Measurements from ENCODE around the gene UGT1A8.

Gene UGT1A8

DNA sequence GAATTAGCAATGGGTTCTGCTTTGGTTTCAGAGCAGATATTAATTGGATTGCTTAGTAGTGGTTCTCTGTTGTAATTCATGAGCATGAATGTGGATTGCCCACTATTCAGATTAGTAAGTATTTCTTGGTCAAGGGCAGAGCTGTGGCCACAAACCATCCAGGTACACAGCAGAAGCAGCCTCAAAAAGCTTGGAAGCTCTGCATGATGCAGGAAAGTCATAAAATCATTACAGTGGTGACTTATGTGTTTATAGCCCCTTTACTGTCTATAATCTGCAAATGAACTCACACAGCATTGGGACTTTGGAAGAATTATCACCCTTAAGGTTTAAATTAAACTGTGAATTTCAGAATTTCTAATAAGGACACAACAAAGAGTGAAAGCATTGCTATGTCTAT, 140.7 kb downstream of the UGT1A8 start:
- Histone ChIP-seq H3K9me3 (ENCODE audit: insufficient read depth, low read length) (no peaks in the 10 kb centered on the region), H3K4me1 (ENCODE audit: low read length) (no peaks in the 10 kb centered on the region), H3K4me2 (ENCODE audit: low read length) (no peak overlapping the region), H3K79me2 (ENCODE audit: low read length) (no peaks in the 10 kb centered on the region), H3K36me3 (replicated peaks; ENCODE audit: low read depth, low read length) (no peaks in the 10 kb centered on the region), H3K4me3 (ENCODE audit: low read length) (no peak overlapping the region), H3K27me3 (ENCODE audit: low read depth, low read length) (no peaks in the 10 kb centered on the region), H4K20me1 (ENCODE audit: insufficient read depth, low read length) (no peaks in the 10 kb centered on the region), H3K9ac (ENCODE audit: low read length) (no peak overlapping the region), H3K27ac (ENCODE audit: low read length) (no peak overlapping the region), H2AFZ (ENCODE audit: low read depth, low read length) (no peak overlapping the region)
- TF ChIP-seq, protein P1, sequence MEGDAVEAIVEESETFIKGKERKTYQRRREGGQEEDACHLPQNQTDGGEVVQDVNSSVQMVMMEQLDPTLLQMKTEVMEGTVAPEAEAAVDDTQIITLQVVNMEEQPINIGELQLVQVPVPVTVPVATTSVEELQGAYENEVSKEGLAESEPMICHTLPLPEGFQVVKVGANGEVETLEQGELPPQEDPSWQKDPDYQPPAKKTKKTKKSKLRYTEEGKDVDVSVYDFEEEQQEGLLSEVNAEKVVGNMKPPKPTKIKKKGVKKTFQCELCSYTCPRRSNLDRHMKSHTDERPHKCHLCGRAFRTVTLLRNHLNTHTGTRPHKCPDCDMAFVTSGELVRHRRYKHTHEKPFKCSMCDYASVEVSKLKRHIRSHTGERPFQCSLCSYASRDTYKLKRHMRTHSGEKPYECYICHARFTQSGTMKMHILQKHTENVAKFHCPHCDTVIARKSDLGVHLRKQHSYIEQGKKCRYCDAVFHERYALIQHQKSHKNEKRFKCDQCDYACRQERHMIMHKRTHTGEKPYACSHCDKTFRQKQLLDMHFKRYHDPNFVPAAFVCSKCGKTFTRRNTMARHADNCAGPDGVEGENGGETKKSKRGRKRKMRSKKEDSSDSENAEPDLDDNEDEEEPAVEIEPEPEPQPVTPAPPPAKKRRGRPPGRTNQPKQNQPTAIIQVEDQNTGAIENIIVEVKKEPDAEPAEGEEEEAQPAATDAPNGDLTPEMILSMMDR (IDR thresholded peaks at IDR 0.05; ENCODE audit: low read depth, low read length) = no peak
- TF ChIP-seq EZH2phosphoT487 (IDR thresholded peaks at IDR 0.05; ENCODE audit: low read depth) = no peak

DNA sequence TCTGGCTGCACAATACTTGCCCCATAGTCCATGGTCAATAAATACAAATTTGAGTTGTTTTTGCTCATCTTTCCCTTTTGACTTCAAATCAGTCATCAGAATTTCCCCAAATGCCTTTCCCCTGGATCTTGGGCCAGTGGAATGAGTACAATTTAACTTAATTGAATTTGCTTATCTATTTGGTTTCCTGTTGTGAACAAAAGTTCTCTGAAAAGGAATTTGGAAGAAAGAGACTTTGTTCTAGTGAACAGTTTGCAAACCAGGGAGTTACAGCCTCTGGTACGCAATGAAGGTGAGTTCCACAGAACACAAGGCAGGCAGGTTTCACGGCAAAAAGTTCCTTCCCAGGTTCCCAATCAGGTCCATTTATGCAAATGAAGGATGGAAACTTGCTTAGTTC, 141.4 kb downstream of the UGT1A8 start:
- Histone ChIP-seq H3K9me3 (ENCODE audit: insufficient read depth, low read length) (no peaks in the 10 kb centered on the region), H3K4me1 (ENCODE audit: low read length) (no peaks in the 10 kb centered on the region), H3K9ac (ENCODE audit: low read length) (no peak overlapping the region), H3K36me3 (replicated peaks; ENCODE audit: low read depth, low read length) (no peaks in the 10 kb centered on the region), H3K27ac (ENCODE audit: low read length) (no peak overlapping the region), H2AFZ (ENCODE audit: low read depth, low read length) (no peak overlapping the region), H4K20me1 (ENCODE audit: insufficient read depth, low read length) (no peaks in the 10 kb centered on the region), H3K4me3 (ENCODE audit: low read length) (no peak overlapping the region), H3K79me2 (ENCODE audit: low read length) (no peaks in the 10 kb centered on the region), H3K27me3 (ENCODE audit: low read depth, low read length) (peaks cover 4% of the 10 kb centered on the region; the same call in 1 of the 2 replicates), H3K4me2 (ENCODE audit: low read length) (no peak overlapping the region)
- TF ChIP-seq, protein P1 (IDR thresholded peaks at IDR 0.05; ENCODE audit: low read depth, low read length) = no peak
- no peak for TF ChIP-seq EZH2phosphoT487 (IDR thresholded peaks at IDR 0.05; ENCODE audit: low read depth)

DNA sequence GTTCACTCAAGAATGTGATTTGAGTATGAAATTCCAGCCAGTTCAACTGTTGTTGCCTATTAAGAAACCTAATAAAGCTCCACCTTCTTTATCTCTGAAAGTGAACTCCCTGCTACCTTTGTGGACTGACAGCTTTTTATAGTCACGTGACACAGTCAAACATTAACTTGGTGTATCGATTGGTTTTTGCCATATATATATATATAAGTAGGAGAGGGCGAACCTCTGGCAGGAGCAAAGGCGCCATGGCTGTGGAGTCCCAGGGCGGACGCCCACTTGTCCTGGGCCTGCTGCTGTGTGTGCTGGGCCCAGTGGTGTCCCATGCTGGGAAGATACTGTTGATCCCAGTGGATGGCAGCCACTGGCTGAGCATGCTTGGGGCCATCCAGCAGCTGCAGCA, 142.6 kb downstream of the UGT1A8 start, which contains the start of gene UGT1A1:
Gene UGT1A1, plus strand, starts transcription at position 228 of the 400 bp plus-strand sequence. Its CDS starts 18 bp downstream, at position 246.
- no peaks in the 10 kb centered on the region for H3K4me1 ChIP-seq (ENCODE audit: low read length)
- H3K4me3 ChIP-seq (ENCODE audit: low read length) = no peak within 1 kb of the TSS
- no peaks in the 10 kb centered on the region for H3K79me2 ChIP-seq (ENCODE audit: low read length)
- H3K4me2 ChIP-seq (ENCODE audit: low read length) = no peak within 1 kb of the TSS
- H2AFZ ChIP-seq (ENCODE audit: low read depth, low read length) = no peak within 1 kb of the TSS
- peaks cover 11% of the 10 kb centered on the region; the same call in 1 of the 2 replicates for H3K27me3 ChIP-seq (ENCODE audit: low read depth, low read length)
- TF ChIP-seq, protein P1 (IDR thresholded peaks at IDR 0.05; ENCODE audit: low read depth, low read length) = no peak
- no peak for TF ChIP-seq EZH2phosphoT487 (IDR thresholded peaks at IDR 0.05; ENCODE audit: low read depth)
- H4K20me1 ChIP-seq (ENCODE audit: insufficient read depth, low read length) = no peaks in the 10 kb centered on the region
- H3K9me3 ChIP-seq (ENCODE audit: insufficient read depth, low read length) = no peaks in the 10 kb centered on the region
- no peaks in the 10 kb centered on the region for H3K36me3 ChIP-seq (replicated peaks; ENCODE audit: low read depth, low read length)
- H3K27ac ChIP-seq (ENCODE audit: low read length) = no peak within 1 kb of the TSS
- no peak within 1 kb of the TSS for H3K9ac ChIP-seq (ENCODE audit: low read length)

DNA sequence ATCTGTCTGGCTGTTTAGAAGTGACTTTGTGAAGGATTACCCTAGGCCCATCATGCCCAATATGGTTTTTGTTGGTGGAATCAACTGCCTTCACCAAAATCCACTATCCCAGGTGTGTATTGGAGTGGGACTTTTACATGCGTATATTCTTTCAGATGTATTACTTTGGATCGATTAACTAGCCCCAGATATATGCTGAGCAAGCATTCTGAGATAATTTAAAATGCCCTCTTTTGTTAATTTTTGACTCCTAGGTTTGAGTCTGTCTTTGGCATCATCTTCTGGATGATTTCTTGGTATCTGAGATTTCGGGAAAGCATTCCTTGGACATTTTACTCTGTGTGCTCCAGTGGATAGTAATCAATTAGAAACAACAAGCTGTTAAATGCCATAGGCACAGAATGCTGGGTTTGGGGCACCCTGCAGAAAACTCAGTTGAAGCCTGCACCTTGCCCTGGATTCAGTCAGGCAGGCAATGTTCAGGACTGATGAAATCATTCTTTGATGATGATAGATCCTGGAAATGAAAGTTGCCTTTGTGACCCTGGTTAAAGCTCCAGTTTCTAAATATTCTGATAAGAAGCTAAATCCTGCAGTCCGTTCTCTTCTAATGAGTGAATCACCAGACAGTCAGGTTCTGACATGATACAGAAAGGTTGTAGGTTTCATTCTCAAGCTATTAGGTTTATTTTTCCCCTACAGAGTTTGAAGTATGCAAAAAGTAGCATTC, 143.8 kb downstream of the UGT1A8 start:
- no peaks in the 10 kb centered on the region for H3K79me2 ChIP-seq (ENCODE audit: low read length)
- H3K27ac ChIP-seq (ENCODE audit: low read length) = no peak overlapping the region
- H3K36me3 ChIP-seq (replicated peaks; ENCODE audit: low read depth, low read length) = no peaks in the 10 kb centered on the region
- no peak overlapping the region for H2AFZ ChIP-seq (ENCODE audit: low read depth, low read length)
- H3K27me3 ChIP-seq (ENCODE audit: low read depth, low read length) = peaks cover 11% of the 10 kb centered on the region; the same call in 1 of the 2 replicates
- H3K4me2 ChIP-seq (ENCODE audit: low read length) = no peak overlapping the region
- no peak overlapping the region for H3K4me3 ChIP-seq (ENCODE audit: low read length)
- H3K4me1 ChIP-seq (ENCODE audit: low read length) = no peaks in the 10 kb centered on the region
- H3K9ac ChIP-seq (ENCODE audit: low read length) = no peak overlapping the region
- no peak for TF ChIP-seq EZH2phosphoT487 (IDR thresholded peaks at IDR 0.05; ENCODE audit: low read depth)
- TF ChIP-seq, protein P1 (IDR thresholded peaks at IDR 0.05; ENCODE audit: low read depth, low read length) = no peak
- no peaks in the 10 kb centered on the region for H4K20me1 ChIP-seq (ENCODE audit: insufficient read depth, low read length)
- no peaks in the 10 kb centered on the region for H3K9me3 ChIP-seq (ENCODE audit: insufficient read depth, low read length)

Data from OCI-LY3 (cell line).